ENCODE measurements around the gene PCCA. TPM values are rescaled to one million over a fixed set of nuclear protein-coding genes. Genes with fewer than 3 reads are reported as not detected.
"Not testable (repeated sequence)": the region's sequence is repeated elsewhere in the genome, so short reads cannot be mapped to it uniquely, and the experiment has no call there.

Gene PCCA
- total RNA-seq, 1 experiment from 2014 or later, result 28.3 TPM

DNA sequence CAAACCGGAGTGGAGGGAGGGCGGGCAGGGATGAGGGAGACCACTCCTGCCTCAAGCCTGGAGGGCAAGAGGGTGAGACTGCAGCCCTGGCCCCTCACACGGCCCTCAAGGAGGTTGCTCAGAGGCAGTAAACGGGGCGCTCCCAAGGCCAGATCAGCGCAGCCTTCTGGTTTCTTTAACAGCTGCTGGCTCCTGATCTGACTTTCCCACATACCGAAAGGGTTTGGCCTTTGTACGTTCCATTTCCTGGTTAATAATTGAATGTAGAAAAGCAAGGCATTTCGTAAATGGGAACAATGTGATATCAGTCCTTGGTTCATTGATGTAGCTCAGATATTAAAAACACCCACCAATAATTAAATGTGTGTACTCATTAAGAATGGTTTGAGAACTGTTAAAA is 428.2 kb downstream of the PCCA start:
- no peak for DNase-seq (ENCODE audit: low read depth in 1 of 2, low spot score in 2 of 2)
- Histone ChIP-seq H3K4me1 (replicated peaks) (peaks cover 12% of the 10 kb centered on the region), H3K4me3 (no peak overlapping the region), H3K9me3 (replicated peaks) (no peaks in the 10 kb centered on the region), H3K36me3 (no peaks in the 10 kb centered on the region), H3K27ac (no peak overlapping the region), H3K27me3 (replicated peaks) (no peaks in the 10 kb centered on the region)

- Histone ChIP-seq H3K4me3 (no peak overlapping the region), H3K27ac (no peak overlapping the region), H3K4me1 (replicated peaks) (peaks cover 6% of the 10 kb centered on the region; the same call in 1 of the 2 replicates), H3K27me3 (replicated peaks) (no peaks in the 10 kb centered on the region), H3K36me3 (no peaks in the 10 kb centered on the region), H3K9me3 (replicated peaks) (no peaks in the 10 kb centered on the region)
- no peak for DNase-seq (ENCODE audit: low read depth in 1 of 2, low spot score in 2 of 2)
Observed at GRCh38 chr13:100517728-100518127, 428.8 kb downstream of the PCCA start.

- Histone ChIP-seq H3K27ac (no peak overlapping the region), H3K27me3 (replicated peaks) (no peaks in the 10 kb centered on the region), H3K4me3 (no peak overlapping the region), H3K36me3 (no peaks in the 10 kb centered on the region), H3K4me1 (replicated peaks) (0 out of 2 replicates have a peak, but pooled peaks cover 3% of the 10 kb centered on the region), H3K9me3 (replicated peaks) (no peaks in the 10 kb centered on the region)
- no peak for DNase-seq (ENCODE audit: low read depth in 1 of 2, low spot score in 2 of 2)
Observed at GRCh38 chr13:100518394-100519062, 429.6 kb downstream of the PCCA start.

DNA sequence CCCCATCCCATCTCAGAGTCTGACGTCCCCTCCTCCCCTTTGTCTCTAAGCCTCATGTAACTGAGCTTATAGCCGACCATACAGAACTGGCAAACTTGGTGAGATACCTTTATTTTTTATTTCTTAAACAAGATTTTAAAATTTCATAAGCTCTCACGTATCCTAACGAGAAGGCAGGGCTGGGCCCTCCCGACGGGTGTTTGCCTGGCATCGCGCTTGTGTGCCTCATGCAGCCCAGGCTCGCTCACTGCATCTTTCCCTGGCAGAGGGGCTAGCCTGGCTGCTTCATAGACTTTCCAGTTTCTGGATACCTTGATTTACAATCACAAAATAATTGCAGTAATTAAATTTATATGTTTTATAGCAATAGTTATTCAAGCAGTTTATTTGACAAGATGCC is 430.7 kb downstream of the PCCA start:
- Histone ChIP-seq H3K9me3 (replicated peaks) (no peaks in the 10 kb centered on the region), H3K4me1 (replicated peaks) (0 out of 2 replicates have a peak, but pooled peaks cover under 1% of the 10 kb centered on the region), H3K27me3 (replicated peaks) (no peaks in the 10 kb centered on the region), H3K27ac (no peak overlapping the region), H3K4me3 (no peak overlapping the region), H3K36me3 (no peaks in the 10 kb centered on the region)
- no peak for DNase-seq (ENCODE audit: low read depth in 1 of 2, low spot score in 2 of 2)

DNA sequence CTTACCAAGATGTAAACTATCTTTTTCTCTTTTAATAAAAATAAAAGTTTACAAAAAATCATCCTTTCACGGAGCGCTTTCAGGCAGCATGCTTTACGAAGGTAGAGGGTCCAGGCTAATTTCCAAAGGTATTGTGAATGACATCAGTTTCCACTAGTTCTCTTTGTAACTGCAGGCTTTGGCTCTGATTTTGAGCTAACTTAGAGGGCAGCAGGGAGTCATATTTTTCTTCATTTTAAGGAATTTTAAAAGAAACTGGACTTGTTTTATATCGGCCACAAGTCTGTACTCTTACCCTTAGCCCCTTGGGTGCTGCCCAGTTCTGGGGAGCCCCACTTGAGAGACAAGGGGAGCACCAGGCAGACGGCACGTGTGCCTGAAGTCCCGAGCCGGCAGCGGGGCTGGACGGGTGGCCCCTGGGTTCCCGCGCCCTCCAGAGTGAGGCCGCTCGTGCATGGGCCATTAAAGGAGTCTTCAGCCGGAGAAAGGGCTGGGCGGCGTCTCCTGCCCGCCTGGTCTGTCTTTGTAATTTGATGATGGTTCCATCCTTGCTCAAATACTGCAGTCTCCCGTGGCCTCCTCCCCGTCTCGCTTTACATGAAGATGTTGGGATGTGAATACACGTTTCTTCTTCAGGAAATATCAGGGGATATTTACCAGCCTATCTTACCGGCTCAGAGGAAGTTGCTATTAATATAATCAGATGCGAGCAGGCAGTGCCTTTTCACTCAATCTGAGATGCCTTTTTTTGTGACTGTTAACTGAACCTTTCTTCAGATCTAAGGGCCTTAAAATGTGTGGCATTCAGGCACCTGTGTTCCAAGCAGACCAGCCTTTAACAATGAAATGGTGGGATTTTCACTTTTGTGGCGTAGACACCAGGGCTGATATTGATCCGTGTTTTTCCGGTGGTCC is 432.3 kb downstream of the PCCA start:
- no peak overlapping the region for H3K27ac ChIP-seq
- DNase-seq (ENCODE audit: low read depth in 1 of 2, low spot score in 2 of 2), result no peak
- no peaks in the 10 kb centered on the region for H3K4me1 ChIP-seq (replicated peaks)
- no peak overlapping the region for H3K4me3 ChIP-seq
- H3K36me3 ChIP-seq, result no peaks in the 10 kb centered on the region
- H3K27me3 ChIP-seq (replicated peaks), result no peaks in the 10 kb centered on the region
- H3K9me3 ChIP-seq (replicated peaks), result no peaks in the 10 kb centered on the region

- no peaks in the 10 kb centered on the region for H3K4me1 ChIP-seq (replicated peaks)
- no peak for DNase-seq (ENCODE audit: low read depth in 1 of 2, low spot score in 2 of 2)
- H3K27me3 ChIP-seq (replicated peaks), result no peaks in the 10 kb centered on the region
- no peaks in the 10 kb centered on the region for H3K9me3 ChIP-seq (replicated peaks)
- H3K4me3 ChIP-seq, result no peak overlapping the region
- no peak overlapping the region for H3K27ac ChIP-seq
- H3K36me3 ChIP-seq, result no peaks in the 10 kb centered on the region
Observed at GRCh38 chr13:100521851-100522617, 433.1 kb downstream of the PCCA start.

DNA sequence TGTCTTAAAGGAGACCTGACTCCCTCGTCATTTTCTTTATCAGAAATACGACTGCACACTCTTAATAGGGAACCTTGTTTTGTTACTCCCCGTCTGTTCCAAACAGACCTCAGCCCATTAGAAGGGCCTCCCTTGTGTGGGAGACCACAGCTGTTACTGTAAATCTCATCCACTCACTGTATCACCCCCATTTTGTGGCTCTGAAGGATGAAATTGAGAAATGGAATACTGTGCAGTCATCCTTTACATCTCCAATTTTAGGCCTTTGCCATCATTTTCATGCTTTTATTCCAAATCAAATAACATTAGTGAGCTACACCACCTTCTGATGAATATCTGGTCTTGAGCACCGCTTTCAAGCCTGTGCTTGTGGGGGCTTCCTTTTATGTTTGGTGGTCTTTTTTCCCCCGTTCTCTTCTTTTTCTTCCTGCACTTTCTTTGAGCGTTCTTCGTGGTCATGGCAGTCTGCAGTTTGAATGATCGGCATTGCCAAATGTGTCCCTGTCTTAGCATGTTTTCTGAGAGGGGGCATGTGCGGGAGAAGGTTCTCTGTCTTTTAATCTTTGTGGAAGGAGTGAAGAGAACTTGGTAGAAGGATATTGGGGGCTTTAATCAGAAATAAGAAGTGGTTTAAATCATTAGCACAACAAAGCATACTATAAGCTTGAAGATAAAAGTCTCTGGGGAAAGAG is 433.9 kb downstream of the PCCA start:
- Histone ChIP-seq H3K4me3 (no peak overlapping the region), H3K9me3 (replicated peaks) (no peaks in the 10 kb centered on the region), H3K27me3 (replicated peaks) (no peaks in the 10 kb centered on the region), H3K27ac (no peak overlapping the region), H3K4me1 (replicated peaks) (no peaks in the 10 kb centered on the region), H3K36me3 (no peaks in the 10 kb centered on the region)
- no peak for DNase-seq (ENCODE audit: low read depth in 1 of 2, low spot score in 2 of 2)

GRCh38 chr13:100523411-100523810 is 434.5 kb downstream of the PCCA start:
- no peak overlapping the region for H3K4me3 ChIP-seq
- no peaks in the 10 kb centered on the region for H3K27me3 ChIP-seq (replicated peaks)
- no peaks in the 10 kb centered on the region for H3K9me3 ChIP-seq (replicated peaks)
- DNase-seq (ENCODE audit: low read depth in 1 of 2, low spot score in 2 of 2), result no peak
- H3K36me3 ChIP-seq, result no peaks in the 10 kb centered on the region
- no peaks in the 10 kb centered on the region for H3K4me1 ChIP-seq (replicated peaks)
- no peak overlapping the region for H3K27ac ChIP-seq

- H3K27me3 ChIP-seq (replicated peaks), result no peaks in the 10 kb centered on the region
- H3K36me3 ChIP-seq, result no peaks in the 10 kb centered on the region
- H3K4me3 ChIP-seq, result no peak overlapping the region
- no peaks in the 10 kb centered on the region for H3K9me3 ChIP-seq (replicated peaks)
- H3K4me1 ChIP-seq (replicated peaks), result no peaks in the 10 kb centered on the region
- no peak overlapping the region for H3K27ac ChIP-seq
- no peak for DNase-seq (ENCODE audit: low read depth in 1 of 2, low spot score in 2 of 2)
Observed at GRCh38 chr13:100523981-100524386, 435.1 kb downstream of the PCCA start.

DNA sequence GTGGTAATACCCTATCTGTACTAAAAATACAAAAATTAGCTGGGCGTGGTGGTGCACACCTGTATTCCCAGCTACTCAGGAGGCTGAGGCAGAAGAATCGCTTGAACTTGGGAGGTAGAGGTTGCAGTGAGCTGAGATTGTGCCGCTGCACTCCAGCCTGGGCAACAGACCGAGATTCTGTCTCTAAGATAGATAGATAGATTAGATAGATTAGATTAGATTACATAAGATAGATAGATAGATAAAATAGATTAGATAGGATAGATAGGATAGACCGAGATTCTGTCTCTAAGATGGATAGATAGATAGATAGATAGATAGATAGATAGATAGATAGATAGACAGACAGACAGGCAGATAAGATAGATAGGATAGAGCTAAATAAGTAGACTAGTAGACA is 435.8 kb downstream of the PCCA start:
- H3K36me3 ChIP-seq; H3K4me1 ChIP-seq (replicated peaks); DNase-seq (ENCODE audit: low read depth in 1 of 2, low spot score in 2 of 2); H3K9me3 ChIP-seq (replicated peaks); H3K4me3 ChIP-seq; H3K27me3 ChIP-seq (replicated peaks); H3K27ac ChIP-seq: not testable (repeated sequence)

DNA sequence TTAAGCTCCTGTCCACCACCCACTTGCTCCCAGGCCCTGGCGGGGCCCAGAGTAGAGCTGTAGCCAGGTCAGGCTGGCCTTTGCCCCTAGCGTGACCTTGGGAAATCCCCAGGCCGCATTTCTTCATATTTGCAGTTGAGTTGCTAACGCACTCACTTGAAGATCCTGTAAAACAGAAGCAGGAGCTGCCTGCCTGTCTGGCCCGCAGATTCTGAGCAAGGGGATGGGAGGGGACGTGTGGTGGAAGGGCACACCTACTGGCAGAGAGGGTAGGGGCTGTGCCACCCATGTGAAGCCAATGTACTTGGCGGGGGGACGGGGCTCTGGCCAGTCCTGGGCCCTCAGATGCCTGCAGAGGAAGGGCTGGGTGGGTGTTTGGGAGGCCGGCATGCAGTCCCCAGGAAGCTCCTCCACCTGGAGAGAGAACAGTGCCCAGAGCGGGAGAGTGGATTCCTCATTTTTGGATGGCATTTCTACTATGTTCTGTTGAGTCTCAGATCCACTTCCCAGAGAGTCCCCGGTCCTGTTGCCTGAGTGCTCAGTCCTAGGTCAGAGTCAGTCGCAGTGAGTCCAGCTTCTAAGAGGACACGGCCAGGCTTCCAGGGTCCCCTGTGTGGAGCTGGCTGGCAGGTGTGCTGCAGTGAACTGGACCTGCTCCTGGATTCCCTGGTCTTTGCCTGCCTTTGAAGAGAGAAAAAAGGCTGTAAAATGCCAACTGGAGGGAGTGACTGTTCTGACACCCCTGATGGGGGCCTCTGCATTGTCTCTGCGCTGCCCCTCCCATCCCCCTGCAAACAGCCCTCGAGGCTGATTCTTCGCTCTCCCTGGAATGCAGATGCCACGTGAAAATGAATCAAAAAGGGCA is 436.8 kb downstream of the PCCA start:
- Histone ChIP-seq H3K27ac (no peak overlapping the region), H3K9me3 (replicated peaks) (no peaks in the 10 kb centered on the region), H3K4me1 (replicated peaks) (no peaks in the 10 kb centered on the region), H3K4me3 (no peak overlapping the region), H3K27me3 (replicated peaks) (no peaks in the 10 kb centered on the region), H3K36me3 (no peaks in the 10 kb centered on the region)
- no peak for DNase-seq (ENCODE audit: low read depth in 1 of 2, low spot score in 2 of 2)

GRCh38 chr13:100526318-100527000 is 437.6 kb downstream of the PCCA start:
- no peak overlapping the region for H3K27ac ChIP-seq
- no peak for DNase-seq (ENCODE audit: low read depth in 1 of 2, low spot score in 2 of 2)
- H3K4me3 ChIP-seq, result no peak overlapping the region
- no peaks in the 10 kb centered on the region for H3K9me3 ChIP-seq (replicated peaks)
- H3K36me3 ChIP-seq, result no peaks in the 10 kb centered on the region
- no peaks in the 10 kb centered on the region for H3K4me1 ChIP-seq (replicated peaks)
- H3K27me3 ChIP-seq (replicated peaks), result no peaks in the 10 kb centered on the region
